ENCODE measurements around the gene BLM.
A peak's percentile ranks its signal among the peaks of the same experiment; 100 is the strongest.
"Not testable (repeated sequence)": the region's sequence is repeated elsewhere in the genome, so short reads cannot be mapped to it uniquely, and the experiment has no call there.

BLM gene

GRCh38 chr15:90822204-90822955 lies 105.2 kb downstream of the BLM start:
- DNase-seq (ENCODE audit: low read depth): no peak

GRCh38 chr15:90823455-90823974 lies 106.4 kb downstream of the BLM start:
- DNase-seq (ENCODE audit: low read depth): no peak

- not testable (repeated sequence) for DNase-seq (ENCODE audit: low read depth)
Measured at GRCh38 chr15:90825115-90825899, 108.2 kb downstream of the BLM start.

DNA sequence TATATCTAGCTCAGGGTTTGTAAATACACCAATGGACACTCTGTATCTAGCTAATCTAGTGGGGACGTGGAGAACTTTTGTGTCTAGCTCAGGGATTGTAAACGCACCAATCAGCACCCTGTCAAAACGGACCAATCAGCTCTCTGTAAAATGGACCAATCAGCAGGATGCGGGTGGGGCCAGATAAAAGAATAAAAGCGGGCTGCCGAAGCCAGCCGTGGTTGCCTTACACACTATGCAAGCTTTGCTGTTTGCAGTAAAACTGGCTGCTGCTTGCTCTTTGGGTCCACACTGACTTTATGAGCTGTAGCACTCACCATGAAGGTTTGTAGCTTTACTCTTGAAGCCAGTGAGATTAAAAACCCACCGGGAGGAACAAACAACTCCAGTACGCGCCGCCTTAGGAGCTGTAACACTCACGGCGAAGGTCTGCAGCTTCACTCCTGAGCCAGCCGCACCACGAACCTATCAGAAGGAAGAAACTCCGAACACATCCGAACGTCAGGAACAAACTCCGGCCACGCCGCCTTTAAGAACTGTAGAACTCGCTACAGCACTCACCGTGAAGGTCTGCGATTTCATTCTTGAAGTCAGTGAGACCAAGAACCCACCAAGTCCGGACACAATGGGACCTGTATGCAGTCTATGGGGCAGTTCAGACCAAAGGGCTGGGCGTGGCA lies 109.2 kb downstream of the BLM start:
- not testable (repeated sequence) for DNase-seq (ENCODE audit: low read depth)

DNA sequence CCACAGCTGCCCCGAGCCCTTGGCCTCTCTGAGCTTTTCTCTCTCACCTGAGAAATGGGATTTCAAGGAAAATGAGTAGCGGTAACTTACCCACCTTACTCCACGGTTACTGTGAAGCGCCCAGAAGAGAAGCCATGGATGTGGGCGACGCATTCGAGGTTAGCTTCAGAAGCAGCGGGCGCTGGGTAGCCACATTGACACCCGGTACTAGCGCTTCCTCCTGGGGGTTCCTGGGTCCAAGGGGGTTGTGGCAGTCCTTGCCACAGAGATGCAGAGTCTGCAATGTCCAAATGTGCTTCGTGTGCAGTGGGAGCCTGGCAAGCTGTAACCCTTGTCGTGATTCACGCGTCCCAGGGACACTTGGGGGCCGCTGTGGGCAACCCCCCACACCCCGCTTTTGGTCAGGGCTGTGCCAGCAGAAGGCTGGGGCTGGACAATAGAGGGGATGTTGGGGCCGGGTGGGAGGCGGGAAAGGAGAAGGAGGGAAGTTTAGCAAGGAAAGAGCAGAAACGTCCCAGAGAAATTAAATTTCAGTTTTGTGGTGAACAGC lies 109.8 kb downstream of the BLM start:
- DNase-seq (ENCODE audit: low read depth): no peak

- DNase-seq (ENCODE audit: low read depth): no peak
Measured at GRCh38 chr15:90828111-90828510, 111.0 kb downstream of the BLM start.

GRCh38 chr15:90829126-90829525 lies 112.0 kb downstream of the BLM start:
- DNase-seq (ENCODE audit: low read depth): no peak

GRCh38 chr15:90829942-90830440 lies 112.8 kb downstream of the BLM start:
- no peak for DNase-seq (ENCODE audit: low read depth)

GRCh38 chr15:90834626-90835025 lies 117.5 kb downstream of the BLM start:
- no peak for DNase-seq (ENCODE audit: low read depth)

DNA sequence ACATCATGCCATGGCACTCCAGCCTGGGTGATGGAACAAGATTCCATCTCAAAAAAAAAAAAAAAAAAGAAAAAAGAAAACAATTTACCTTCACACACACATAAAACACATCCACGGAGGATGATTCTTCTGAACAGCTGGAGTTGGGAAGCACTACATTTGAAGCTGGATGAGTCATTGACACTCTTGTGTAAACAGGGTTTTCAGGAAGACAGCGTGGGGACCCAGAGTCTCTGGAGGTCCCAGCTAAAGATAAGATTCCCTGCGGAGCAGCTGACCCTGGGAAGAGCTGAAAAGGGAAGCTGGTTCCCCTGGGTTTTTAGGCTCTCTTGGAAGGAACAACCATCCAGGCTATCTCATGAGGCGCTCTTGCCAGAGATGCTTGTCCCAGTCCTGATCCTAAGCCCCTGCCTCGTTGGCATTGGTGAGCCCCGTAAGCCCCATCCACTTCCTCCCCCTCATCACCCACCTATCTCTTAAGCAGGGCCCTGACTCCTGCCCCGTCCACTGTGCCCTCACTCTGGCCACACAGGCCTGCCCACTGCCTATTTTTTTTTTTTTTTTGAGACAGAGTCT lies 119.2 kb downstream of the BLM start:
- no peak for DNase-seq (ENCODE audit: low read depth)

- DNase-seq (ENCODE audit: low read depth): no peak
Measured at GRCh38 chr15:90837094-90837493, 119.9 kb downstream of the BLM start.

- peak; percentile 72 for DNase-seq (ENCODE audit: low read depth)
Measured at GRCh38 chr15:90838139-90838538, 121.0 kb downstream of the BLM start.

DNA sequence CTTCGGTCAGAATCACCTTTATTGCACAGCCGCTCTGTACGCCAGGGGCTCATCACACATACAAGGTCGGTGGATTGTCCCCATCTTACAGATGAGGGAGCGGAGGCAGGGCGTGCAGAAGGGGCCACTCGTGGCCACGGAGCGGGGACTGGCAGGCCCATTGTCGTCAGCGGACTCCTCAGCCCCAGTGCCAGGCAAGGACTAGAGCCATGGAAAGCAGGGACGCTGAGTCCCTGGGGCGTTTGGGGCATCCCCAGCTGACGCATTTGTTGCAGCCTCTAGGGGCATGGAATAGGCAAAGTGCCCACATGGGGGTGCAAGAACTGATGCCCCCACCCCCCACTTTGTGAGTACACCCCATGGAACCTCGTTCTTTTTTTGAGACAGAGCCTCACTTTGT lies 121.4 kb downstream of the BLM start:
- no peak for DNase-seq (ENCODE audit: low read depth)

- no peak for DNase-seq (ENCODE audit: low read depth)
Measured at GRCh38 chr15:90839187-90840071, 122.3 kb downstream of the BLM start.

DNA sequence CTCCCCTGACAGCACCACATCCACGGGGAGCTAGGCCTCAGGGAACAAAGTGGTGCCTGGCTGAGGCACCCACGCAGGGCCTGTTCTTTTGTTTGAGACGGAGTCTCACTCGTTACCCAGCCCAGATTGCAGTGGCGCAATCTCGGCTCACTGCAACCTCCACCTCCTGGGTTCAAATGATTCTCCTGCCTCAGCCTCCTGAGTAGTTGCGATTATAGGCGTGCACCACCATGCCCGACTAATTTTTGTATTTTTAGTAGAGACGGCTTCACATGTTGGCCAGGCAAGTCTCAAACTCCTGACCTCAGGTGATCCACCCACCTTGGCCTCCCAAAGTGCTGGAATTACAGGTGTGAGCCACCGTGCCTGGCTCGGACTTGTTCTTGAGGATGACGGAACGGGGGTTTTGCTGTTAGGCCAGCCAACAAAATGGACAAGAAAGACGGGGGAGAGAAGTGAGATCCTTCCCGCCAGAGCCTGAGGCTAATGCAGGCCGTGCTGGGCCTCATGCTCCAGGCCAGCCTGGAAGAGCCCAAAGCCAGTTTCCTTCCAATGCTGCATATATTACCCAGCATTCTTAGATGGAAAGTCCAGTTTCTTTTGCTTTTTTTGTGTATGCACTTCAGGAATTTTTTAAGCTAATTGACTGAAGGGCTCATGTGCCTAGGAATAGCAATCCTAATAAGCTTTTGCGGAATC lies 123.2 kb downstream of the BLM start:
- no peak for DNase-seq (ENCODE audit: low read depth)

DNA sequence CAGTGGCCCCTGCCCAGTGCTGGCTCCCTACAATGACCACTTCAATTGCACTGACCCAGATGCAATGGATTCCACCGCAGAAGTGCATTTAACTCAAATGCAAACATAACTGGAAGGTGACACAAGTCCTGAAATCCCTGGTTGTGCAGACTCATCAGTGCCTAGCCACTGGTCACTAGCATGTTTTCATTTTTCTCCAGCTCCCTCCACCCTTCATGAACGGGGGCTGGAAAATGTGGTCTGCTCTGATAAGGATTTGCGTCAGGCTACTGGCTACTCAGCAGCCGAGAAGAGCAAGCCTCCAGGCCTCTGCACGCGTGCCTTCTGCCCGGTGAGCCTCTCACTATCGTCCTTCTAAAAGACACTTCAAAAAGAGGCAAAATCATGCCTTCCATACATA lies 123.8 kb downstream of the BLM start:
- no peak for DNase-seq (ENCODE audit: low read depth)

GRCh38 chr15:90844696-90845095 lies 127.5 kb downstream of the BLM start:
- DNase-seq (ENCODE audit: low read depth): no peak

GRCh38 chr15:90845201-90845949 lies 128.2 kb downstream of the BLM start:
- DNase-seq (ENCODE audit: low read depth): no peak

- DNase-seq (ENCODE audit: low read depth): not testable (repeated sequence)
Measured at GRCh38 chr15:90849424-90849823, 132.3 kb downstream of the BLM start.
